ENCODE results near the gene GNB1.

- TF ChIP-seq CTCF (IDR thresholded peaks at IDR 0.05; ENCODE audit: insufficient read depth, low read length, poor library complexity, severe bottlenecking), result no peak
- TF ChIP-seq EZH2phosphoT487 (conservative IDR thresholded peaks at IDR 0.05; ENCODE audit: low read length), result no peak
Observed at GRCh38 chr1:1924849-1925248, 34.0 kb upstream of the GNB1 start.

Measured in SU-DHL-6 (cell line).